NCI-H2107 treated with DMSO at 0.1 percent for 48 hours (cell line): ENCODE data around the gene VWA3A.
"Not testable (repeated sequence)": the region's sequence is repeated elsewhere in the genome, so short reads cannot be mapped to it uniquely, and the experiment has no call there.

ENCODE experiments used
- DNase-seq: peaks from one replicate; lab custom pipeline; 2025; ENCODE audit not compliant: unreplicated experiment; lab: John Stamatoyannopoulos, UW

The VWA3A gene

GRCh38 chr16:22081050-22081449 is 11.3 kb upstream of the VWA3A start:
- no peak for DNase-seq

GRCh38 chr16:22086440-22086839 is 5.9 kb upstream of the VWA3A start:
- no peak for DNase-seq

- no peak for DNase-seq
Observed at GRCh38 chr16:22088642-22089041, 3.7 kb upstream of the VWA3A start.

GRCh38 chr16:22089910-22090309 is 2.4 kb upstream of the VWA3A start:
- DNase-seq: no peak

- no peak for DNase-seq
Observed at GRCh38 chr16:22091721-22092120, 620 bp upstream of the VWA3A start.

- no peak for DNase-seq
Observed at GRCh38 chr16:22093331-22093730, 990 bp downstream of the VWA3A start.

- no peak for DNase-seq
Observed at GRCh38 chr16:22093996-22094395, 1.7 kb downstream of the VWA3A start.

GRCh38 chr16:22098405-22099255 is 6.3 kb downstream of the VWA3A start:
- DNase-seq: peak; percentile 67

GRCh38 chr16:22099256-22099975 is 7.1 kb downstream of the VWA3A start:
- no peak for DNase-seq

- DNase-seq: no peak
Observed at GRCh38 chr16:22103441-22103840, 11.1 kb downstream of the VWA3A start.

GRCh38 chr16:22109258-22109898 is 17.0 kb downstream of the VWA3A start:
- no peak for DNase-seq

GRCh38 chr16:22111629-22112028 is 19.3 kb downstream of the VWA3A start:
- not testable (repeated sequence) for DNase-seq

- DNase-seq: no peak
Observed at GRCh38 chr16:22116095-22116700, 23.9 kb downstream of the VWA3A start.

GRCh38 chr16:22117609-22118008 is 25.3 kb downstream of the VWA3A start:
- DNase-seq: no peak

- no peak for DNase-seq
Observed at GRCh38 chr16:22120440-22120839, 28.1 kb downstream of the VWA3A start.

- no peak for DNase-seq
Observed at GRCh38 chr16:22122239-22122638, 29.9 kb downstream of the VWA3A start.

GRCh38 chr16:22123146-22123545 is 30.8 kb downstream of the VWA3A start:
- DNase-seq: no peak

- DNase-seq: no peak
Observed at GRCh38 chr16:22123759-22124490, 31.6 kb downstream of the VWA3A start.

- DNase-seq: no peak
Observed at GRCh38 chr16:22124583-22125284, 32.4 kb downstream of the VWA3A start.

GRCh38 chr16:22126037-22126558 is 33.8 kb downstream of the VWA3A start:
- no peak for DNase-seq
